ENCODE measurements around the gene ZNF491. TPM values are rescaled to one million over a fixed set of nuclear protein-coding genes. Genes with fewer than 3 reads are reported as not detected.
A peak's percentile ranks its signal among the peaks of the same experiment; 100 is the strongest.

The ZNF491 gene
- total and polyA plus RNA-seq, 2 of the 4 experiments (the other 2 are of a cell fraction): 1.5 to 3.6 TPM

DNA sequence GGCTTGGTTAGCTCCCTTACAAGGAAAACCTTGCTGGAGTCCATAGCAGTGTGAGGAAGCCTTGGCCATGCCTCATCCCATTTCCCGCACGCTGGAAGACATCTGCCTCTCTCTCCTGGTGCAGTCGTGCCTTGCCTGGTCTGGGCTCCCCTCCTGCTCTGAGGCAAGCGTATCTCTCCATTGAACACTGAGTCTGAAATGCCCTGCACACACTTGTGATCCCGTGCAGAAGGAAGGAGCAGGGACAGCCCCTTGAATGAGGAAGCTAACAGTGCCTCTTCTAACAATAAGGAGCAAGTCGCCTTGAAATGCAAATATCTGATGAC is 15.3 kb downstream of the ZNF491 start:
- no peak overlapping the region for H3K18ac ChIP-seq (ENCODE audit: low read depth, low read length)
- ATAC-seq (ENCODE audit: low read depth) (peak; percentile 60), DNase-seq (no peak)
- intact Hi-C loops (cut with micrococcal nuclease) (loop anchor here (1.0 to 5.0 kb wide), 2 partner anchors 47 to 141 kb away; partner anchors contain the start of gene ZNF441), in situ Hi-C loops (cut with MboI; ENCODE audit: low sequenced_read_pairs) (no loop called here), dilution Hi-C loops (cut with HindIII; ENCODE audit: low sequenced_read_pairs, unreplicated experiment) (no loop called here)
- 0 out of 2 replicates have a peak overlapping the region, but pooled peaks have one; percentile 27 for H3K56ac ChIP-seq (ENCODE audit: extremely low read depth, insufficient read depth, low read length)
- H3K9me3 ChIP-seq (ENCODE audit: control insufficient read depth, insufficient read depth, low read length): peaks cover 7% of the 10 kb centered on the region; the same call in 1 of the 2 replicates
- no peaks in the 10 kb centered on the region for H3K4me1 ChIP-seq (ENCODE audit: control insufficient read depth, insufficient read depth, low read length)
- ChIA-PET POLR2A (ENCODE audit: unreplicated experiment) (no interaction called here), CTCF (no interaction called here)
- H2BK5ac ChIP-seq (ENCODE audit: low read depth, low read length, poor library complexity, severe bottlenecking): no peak overlapping the region
- H4K8ac ChIP-seq (ENCODE audit: low read depth in 2 of 2, low read length in 2 of 2): peak overlapping the region in 1 of 2 experiments; percentile 57; a peak in 1 of 4 replicates
- H3K27ac ChIP-seq (ENCODE audit: insufficient read depth, low read length): peak overlapping the region; percentile 9; the same call in 1 of the 2 replicates
- peaks cover 3 to 15% of the 10 kb centered on the region in 2 experiments; a peak in 3 of 4 replicates for H3K79me1 ChIP-seq (ENCODE audit: low read depth in 1 of 2, low read length in 2 of 2)
- no peak overlapping the region for H4K5ac ChIP-seq (ENCODE audit: low read depth, low read length)
- H4K91ac ChIP-seq (ENCODE audit: insufficient read depth, low read depth, low read length): no peak overlapping the region
- no peaks in the 10 kb centered on the region for H3K27me3 ChIP-seq (ENCODE audit: control insufficient read depth, insufficient read depth, low read length)
- WGBS, 2 experiments (ENCODE audit: extremely low coverage in 2 of 2, insufficient read length in 1 of 2): 0% methylated on average over 3 of the region's 6 CpGs; no CpG with 5 or more reads in 1 of the 2 experiments
- no peak overlapping the region for H2BK120ac ChIP-seq (ENCODE audit: low read depth, low read length)
- no peak overlapping the region for H2AK5ac ChIP-seq (ENCODE audit: low read depth, low read length)
- H2AFZ ChIP-seq (replicated peaks; ENCODE audit: low read length, poor library complexity): peak overlapping the region; percentile 99
- peaks cover 1% of the 10 kb centered on the region for H3K36me3 ChIP-seq (ENCODE audit: control insufficient read depth, insufficient read depth, low read length)
- H4K20me1 ChIP-seq (ENCODE audit: insufficient read depth, low read length): no peaks in the 10 kb centered on the region
- peak overlapping the region; percentile 31 for H2AK9ac ChIP-seq (replicated peaks; ENCODE audit: low read depth, low read length, poor library complexity)
- H3K4ac ChIP-seq (ENCODE audit: low read depth, low read length): no peak overlapping the region; the same call in 1 of the 2 replicates
- H3K4me3 ChIP-seq (ENCODE audit: insufficient read depth, low read depth, low read length): peak overlapping the region; percentile 86
- H3K9me1 ChIP-seq (ENCODE audit: insufficient read depth, low read length): no peaks in the 10 kb centered on the region
- BruUV-seq (replicated peaks): no TSS peak
- no peak overlapping the region for H2BK15ac ChIP-seq (ENCODE audit: low read depth, low read length)
- H3K9ac ChIP-seq (ENCODE audit: low read depth, low read length): peak overlapping the region; percentile 58
- H3K23ac ChIP-seq (ENCODE audit: low read depth, low read length): peak overlapping the region; percentile 19
- H2BK20ac ChIP-seq (ENCODE audit: low read depth, low read length): no peak overlapping the region
- no peak for TF ChIP-seq MXI1 (IDR thresholded peaks at IDR 0.05; ENCODE audit: borderline replicate concordance, low read depth, low read length)
- no peak for TF ChIP-seq CTCF (conservative IDR thresholded peaks at IDR 0.05; ENCODE audit: low read depth, low read length)
- TF ChIP-seq FOS (IDR thresholded peaks at IDR 0.05; ENCODE audit: low read depth, low read length): no peak
- TF ChIP-seq, protein P1, sequence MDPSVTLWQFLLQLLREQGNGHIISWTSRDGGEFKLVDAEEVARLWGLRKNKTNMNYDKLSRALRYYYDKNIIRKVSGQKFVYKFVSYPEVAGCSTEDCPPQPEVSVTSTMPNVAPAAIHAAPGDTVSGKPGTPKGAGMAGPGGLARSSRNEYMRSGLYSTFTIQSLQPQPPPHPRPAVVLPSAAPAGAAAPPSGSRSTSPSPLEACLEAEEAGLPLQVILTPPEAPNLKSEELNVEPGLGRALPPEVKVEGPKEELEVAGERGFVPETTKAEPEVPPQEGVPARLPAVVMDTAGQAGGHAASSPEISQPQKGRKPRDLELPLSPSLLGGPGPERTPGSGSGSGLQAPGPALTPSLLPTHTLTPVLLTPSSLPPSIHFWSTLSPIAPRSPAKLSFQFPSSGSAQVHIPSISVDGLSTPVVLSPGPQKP (IDR thresholded peaks at IDR 0.05; ENCODE audit: borderline replicate concordance, low read depth, low read length): no peak
- no peak for TF ChIP-seq USF2 (IDR thresholded peaks at IDR 0.05; ENCODE audit: low read depth, low read length)
- TF ChIP-seq RFX5 (IDR thresholded peaks at IDR 0.05; ENCODE audit: low read depth, low read length): no peak
- no peak for TF ChIP-seq CEBPB (IDR thresholded peaks at IDR 0.05; ENCODE audit: low read depth, low read length)
- TF ChIP-seq MAZ (IDR thresholded peaks at IDR 0.05; ENCODE audit: borderline replicate concordance, low read depth, low read length): no peak
- TF ChIP-seq SMC3 (IDR thresholded peaks at IDR 0.05; ENCODE audit: low read depth, low read length): no peak
- no peak for TF ChIP-seq RCOR1 (IDR thresholded peaks at IDR 0.05; ENCODE audit: insufficient replicate concordance, low read length)
- no peak for TF ChIP-seq RAD21 (IDR thresholded peaks at IDR 0.05; ENCODE audit: low read length)
- TF ChIP-seq MAFK (IDR thresholded peaks at IDR 0.05; ENCODE audit: low read depth, low read length): no peak
- no peak for TF ChIP-seq POLR2A (IDR thresholded peaks at IDR 0.05; ENCODE audit: low read depth, low read length)
- TF ChIP-seq NFE2L2 (IDR thresholded peaks at IDR 0.05; ENCODE audit: low read depth, low read length): no peak
- no peak for TF ChIP-seq CHD1 (IDR thresholded peaks at IDR 0.05; ENCODE audit: low read depth, low read length)
- H3K4me2 ChIP-seq (ENCODE audit: low read depth, low read length): peak overlapping the region; percentile 94
- peak overlapping the region; percentile 74 for H3K14ac ChIP-seq (replicated peaks; ENCODE audit: low read depth, low read length)

All from IMR-90 (cell line).